ENCODE measurements around the gene PAFAH2. TPM values are rescaled to one million over a fixed set of nuclear protein-coding genes. Genes with fewer than 3 reads are reported as not detected.

The PAFAH2 gene
- total RNA-seq, 6 donors from 2014 or later: 12.6 to 20.1 (median 15.1) TPM

- Histone ChIP-seq H3K36me3 (no peaks in the 10 kb centered on the region), H3K4me3 (no peak overlapping the region), H3K4me1 (peaks cover 2 to 19% (median 17%) of the 10 kb centered on the region in 4 donors), H3K27ac (no peak overlapping the region), H3K27me3 (no peaks in the 10 kb centered on the region), H3K9me3 (no peaks in the 10 kb centered on the region)
- TF ChIP-seq CTCF (IDR thresholded peaks at IDR 0.05): no peak
- WGBS, 2 donors: 74 to 87% methylated on average over 6 of the region's 6 CpGs
- no peak for ATAC-seq (ENCODE audit: low FRiP score in 2 of 2)
- no peak for DNase-seq
These were observed 22.5 kb upstream of the PAFAH2 start for GRCh38 chr1:26020330-26020768.

- no peak for ATAC-seq (ENCODE audit: low FRiP score in 2 of 2)
- WGBS, 2 donors: 63 to 78% methylated on average over 5 to 8 of the region's 8 CpGs
These were observed 21.9 kb upstream of the PAFAH2 start for GRCh38 chr1:26019641-26020315.

GRCh38 chr1:26017606-26018005 lies 19.7 kb upstream of the PAFAH2 start:
- no peak for TF ChIP-seq POLR2AphosphoS5 (IDR thresholded peaks at IDR 0.05)
- TF ChIP-seq EP300 (IDR thresholded peaks at IDR 0.05): no peak
- no peak for TF ChIP-seq CTCF (IDR thresholded peaks at IDR 0.05)
- TF ChIP-seq POLR2A (IDR thresholded peaks at IDR 0.05): no peak
- H3K36me3 ChIP-seq: no peaks in the 10 kb centered on the region
- H3K9me3 ChIP-seq: no peaks in the 10 kb centered on the region
- H3K4me3 ChIP-seq: no peak overlapping the region
- WGBS, 2 donors: 77 to 84% methylated on average over 6 of the region's 6 CpGs
- ATAC-seq (ENCODE audit: low FRiP score in 2 of 2): no peak
- H3K27me3 ChIP-seq: no peaks in the 10 kb centered on the region
- H3K27ac ChIP-seq: no peak overlapping the region
- peaks cover 2 to 28% (median 22%) of the 10 kb centered on the region in 4 donors for H3K4me1 ChIP-seq
- no peak for DNase-seq

More at GRCh38 chr1:26019641-26020315, 21.9 kb upstream of the PAFAH2 start:
- H3K27me3 ChIP-seq: no peaks in the 10 kb centered on the region
- peaks cover 2 to 24% (median 22%) of the 10 kb centered on the region in 4 donors for H3K4me1 ChIP-seq
- no peaks in the 10 kb centered on the region for H3K9me3 ChIP-seq
- no peak for DNase-seq
- H3K4me3 ChIP-seq: no peak overlapping the region
- no peaks in the 10 kb centered on the region for H3K36me3 ChIP-seq
- TF ChIP-seq CTCF (IDR thresholded peaks at IDR 0.05) (no peak), POLR2A (IDR thresholded peaks at IDR 0.05) (no peak), POLR2AphosphoS5 (IDR thresholded peaks at IDR 0.05) (no peak), EP300 (IDR thresholded peaks at IDR 0.05) (no peak)
- no peak overlapping the region for H3K27ac ChIP-seq

GRCh38 chr1:26016953-26017545 lies 19.2 kb upstream of the PAFAH2 start:
- no peak for DNase-seq
- no peaks in the 10 kb centered on the region for H3K27me3 ChIP-seq
- no peaks in the 10 kb centered on the region for H3K9me3 ChIP-seq
- H3K36me3 ChIP-seq: no peaks in the 10 kb centered on the region
- no peak overlapping the region for H3K4me3 ChIP-seq
- WGBS, 2 donors: 66 to 68% methylated on average over 6 of the region's 6 CpGs
- no peak overlapping the region for H3K27ac ChIP-seq
- no peak for ATAC-seq (ENCODE audit: low FRiP score in 2 of 2)
- peaks cover 2 to 28% (median 22%) of the 10 kb centered on the region in 4 donors for H3K4me1 ChIP-seq
- TF ChIP-seq POLR2A (IDR thresholded peaks at IDR 0.05): no peak
- no peak for TF ChIP-seq POLR2AphosphoS5 (IDR thresholded peaks at IDR 0.05)
- TF ChIP-seq CTCF (IDR thresholded peaks at IDR 0.05): no peak
- TF ChIP-seq EP300 (IDR thresholded peaks at IDR 0.05): no peak

All from upper lobe of left lung (tissue), 6 donors.